NCI-H82 (cell line): ENCODE results near the gene GAST.
"Not testable (repeated sequence)": the region's sequence is repeated elsewhere in the genome, so short reads cannot be mapped to it uniquely, and the experiment has no call there.

Experiments
- DNase-seq: peaks from one replicate; lab custom pipeline; 2025; lab: John Stamatoyannopoulos, UW

The GAST gene

GRCh38 chr17:41683441-41684007 is 28.6 kb upstream of the GAST start:
- DNase-seq = no peak

- no peak for DNase-seq
Measured at GRCh38 chr17:41684035-41684434, 28.1 kb upstream of the GAST start.

GRCh38 chr17:41685753-41686152 is 26.4 kb upstream of the GAST start:
- DNase-seq = not testable (repeated sequence)

- DNase-seq = no peak
Measured at GRCh38 chr17:41686281-41686680, 25.9 kb upstream of the GAST start.

GRCh38 chr17:41687828-41688640 is 24.1 kb upstream of the GAST start:
- peak; percentile 73 for DNase-seq

- DNase-seq = peak; percentile 100
Measured at GRCh38 chr17:41688641-41689496, 23.3 kb upstream of the GAST start, which contains the start of gene EIF1. EIF1 (plus strand) TSS chr17:41688885; CDS start chr17:41689039, 154 bp downstream.

GRCh38 chr17:41689497-41690299 is 22.4 kb upstream of the GAST start:
- DNase-seq = peak; percentile 77

GRCh38 chr17:41690497-41690896 is 21.6 kb upstream of the GAST start:
- DNase-seq = no peak

GRCh38 chr17:41691031-41691777 is 20.9 kb upstream of the GAST start:
- no peak for DNase-seq

- DNase-seq = no peak
Measured at GRCh38 chr17:41692722-41693521, 19.2 kb upstream of the GAST start.

- DNase-seq = no peak
Measured at GRCh38 chr17:41695134-41695661, 16.9 kb upstream of the GAST start.

GRCh38 chr17:41695954-41696757 is 16.0 kb upstream of the GAST start:
- peak; percentile 88 for DNase-seq

GRCh38 chr17:41697122-41697962 is 14.8 kb upstream of the GAST start:
- peak; percentile 36 for DNase-seq

- DNase-seq = not testable (repeated sequence)
Measured at GRCh38 chr17:41700843-41701242, 11.3 kb upstream of the GAST start.

- DNase-seq = no peak
Measured at GRCh38 chr17:41702712-41703111, 9.4 kb upstream of the GAST start.

GRCh38 chr17:41705271-41705991 is 6.7 kb upstream of the GAST start:
- no peak for DNase-seq
